ENCODE data around the gene COL15A1.

Gene COL15A1

DNA sequence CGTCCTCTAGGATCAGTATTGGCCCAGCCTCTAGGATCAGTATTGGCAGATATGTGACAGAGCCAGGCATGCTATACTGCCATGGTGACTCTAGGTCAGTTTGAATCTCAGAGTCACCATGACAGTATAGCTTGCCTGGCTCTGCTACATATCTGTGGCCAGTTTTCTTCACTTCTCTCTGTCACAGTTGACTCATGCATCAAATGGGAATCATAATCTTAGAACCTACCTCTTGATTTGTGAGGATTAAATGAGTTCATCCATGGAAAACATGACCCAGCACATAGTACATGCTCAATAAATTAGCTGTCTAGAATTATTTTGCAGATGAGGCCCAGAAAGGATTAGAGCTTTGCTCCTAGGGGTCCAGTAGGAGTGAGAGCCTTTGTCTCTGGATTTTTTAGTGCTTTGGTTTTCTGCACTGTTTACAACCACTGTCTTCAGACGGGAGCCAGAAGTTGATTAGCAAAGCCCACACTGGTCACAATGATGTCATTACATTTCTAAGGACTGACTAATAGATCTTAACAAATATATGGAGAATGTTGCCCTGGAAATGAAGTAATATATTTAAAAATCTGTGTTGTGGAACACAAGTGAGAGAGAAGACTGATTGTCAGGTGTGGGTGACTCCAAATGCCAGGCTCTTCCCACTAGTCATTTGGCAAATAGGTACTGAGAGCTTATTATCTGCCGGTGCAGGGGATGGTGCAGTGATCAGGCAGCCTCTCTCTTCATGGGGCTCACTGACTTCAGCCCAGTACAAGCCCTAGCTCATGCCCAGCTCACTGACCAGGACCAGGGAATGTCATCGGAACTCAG, 76.0 kb downstream of the COL15A1 start:
- Histone ChIP-seq H3K9ac (ENCODE audit: low read length) (no peak overlapping the region), H3K4me1 (ENCODE audit: low read length) (no peaks in the 10 kb centered on the region), H3K9me3 (replicated peaks; ENCODE audit: insufficient read depth, low read length) (no peaks in the 10 kb centered on the region), H3K27ac (ENCODE audit: low read length) (no peak overlapping the region), H3F3A (ENCODE audit: insufficient read depth, low read length) (no peaks in the 10 kb centered on the region), H3K4me3 (ENCODE audit: low read length) (no peak overlapping the region), H3K4me2 (ENCODE audit: low read depth, low read length) (no peak overlapping the region), H3K9me2 (replicated peaks; ENCODE audit: insufficient read depth, low read length) (no peaks in the 10 kb centered on the region), H4K20me1 (ENCODE audit: insufficient read depth, low read length) (no peaks in the 10 kb centered on the region), H3K79me2 (ENCODE audit: low read length) (no peaks in the 10 kb centered on the region), H2AFZ (ENCODE audit: low read length) (no peak overlapping the region), H3K36me3 (replicated peaks; ENCODE audit: insufficient read depth, low read length) (no peaks in the 10 kb centered on the region), H3K27me3 (replicated peaks; ENCODE audit: insufficient read depth, low read length) (no peaks in the 10 kb centered on the region)
- DNase-seq: no peak
- TF ChIP-seq EZH2phosphoT487 (IDR thresholded peaks at IDR 0.05; ENCODE audit: low read length): no peak
- TF ChIP-seq, protein P1, sequence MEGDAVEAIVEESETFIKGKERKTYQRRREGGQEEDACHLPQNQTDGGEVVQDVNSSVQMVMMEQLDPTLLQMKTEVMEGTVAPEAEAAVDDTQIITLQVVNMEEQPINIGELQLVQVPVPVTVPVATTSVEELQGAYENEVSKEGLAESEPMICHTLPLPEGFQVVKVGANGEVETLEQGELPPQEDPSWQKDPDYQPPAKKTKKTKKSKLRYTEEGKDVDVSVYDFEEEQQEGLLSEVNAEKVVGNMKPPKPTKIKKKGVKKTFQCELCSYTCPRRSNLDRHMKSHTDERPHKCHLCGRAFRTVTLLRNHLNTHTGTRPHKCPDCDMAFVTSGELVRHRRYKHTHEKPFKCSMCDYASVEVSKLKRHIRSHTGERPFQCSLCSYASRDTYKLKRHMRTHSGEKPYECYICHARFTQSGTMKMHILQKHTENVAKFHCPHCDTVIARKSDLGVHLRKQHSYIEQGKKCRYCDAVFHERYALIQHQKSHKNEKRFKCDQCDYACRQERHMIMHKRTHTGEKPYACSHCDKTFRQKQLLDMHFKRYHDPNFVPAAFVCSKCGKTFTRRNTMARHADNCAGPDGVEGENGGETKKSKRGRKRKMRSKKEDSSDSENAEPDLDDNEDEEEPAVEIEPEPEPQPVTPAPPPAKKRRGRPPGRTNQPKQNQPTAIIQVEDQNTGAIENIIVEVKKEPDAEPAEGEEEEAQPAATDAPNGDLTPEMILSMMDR (IDR thresholded peaks at IDR 0.05; ENCODE audit: low read length): no peak
- no peak for TF ChIP-seq EZH2 (optimal IDR thresholded peaks at IDR 0.05; ENCODE audit: low read depth, low read length)

DNA sequence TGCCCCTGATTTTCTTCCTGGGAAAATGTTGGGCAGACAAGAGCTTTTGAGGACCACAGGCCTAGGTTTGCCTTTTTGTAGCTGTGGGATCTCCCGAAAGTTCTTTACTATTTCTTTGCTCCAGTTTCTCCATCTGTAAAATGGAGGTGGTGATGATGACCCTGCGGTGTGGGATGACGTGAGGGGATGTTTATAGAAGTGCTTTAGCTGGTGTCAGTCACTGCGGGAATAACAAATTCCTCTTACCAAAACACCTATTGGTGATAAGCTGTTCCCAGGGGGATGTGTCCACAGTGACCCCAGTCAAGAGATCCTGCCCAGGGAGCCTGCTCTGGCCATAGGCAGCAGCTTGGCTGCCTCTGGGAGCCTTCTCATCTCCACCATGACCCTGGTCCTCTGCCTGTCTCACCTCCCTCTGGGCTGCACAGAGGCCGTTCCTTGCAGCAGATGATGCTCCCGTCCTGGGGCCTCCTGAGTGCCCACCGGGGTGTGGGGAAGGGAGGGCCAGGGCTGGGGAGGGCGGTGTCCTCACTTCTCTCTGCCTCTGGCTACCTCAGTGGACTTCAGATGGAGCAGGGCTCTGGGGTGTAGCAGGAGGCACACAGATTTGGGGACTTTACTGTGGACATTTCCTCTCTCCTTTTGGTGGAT, 77.2 kb downstream of the COL15A1 start:
- H4K20me1 ChIP-seq (ENCODE audit: insufficient read depth, low read length): no peaks in the 10 kb centered on the region
- no peaks in the 10 kb centered on the region for H3K4me1 ChIP-seq (ENCODE audit: low read length)
- no peaks in the 10 kb centered on the region for H3K27me3 ChIP-seq (replicated peaks; ENCODE audit: insufficient read depth, low read length)
- no peak overlapping the region for H3K9ac ChIP-seq (ENCODE audit: low read length)
- no peaks in the 10 kb centered on the region for H3K9me2 ChIP-seq (replicated peaks; ENCODE audit: insufficient read depth, low read length)
- H3K9me3 ChIP-seq (replicated peaks; ENCODE audit: insufficient read depth, low read length): no peaks in the 10 kb centered on the region
- H3K4me3 ChIP-seq (ENCODE audit: low read length): no peak overlapping the region
- no peak for DNase-seq
- no peaks in the 10 kb centered on the region for H3K36me3 ChIP-seq (replicated peaks; ENCODE audit: insufficient read depth, low read length)
- H3K79me2 ChIP-seq (ENCODE audit: low read length): no peaks in the 10 kb centered on the region
- H2AFZ ChIP-seq (ENCODE audit: low read length): no peak overlapping the region
- H3K27ac ChIP-seq (ENCODE audit: low read length): no peak overlapping the region
- TF ChIP-seq EZH2 (optimal IDR thresholded peaks at IDR 0.05; ENCODE audit: low read depth, low read length): no peak
- no peak overlapping the region for H3K4me2 ChIP-seq (ENCODE audit: low read depth, low read length)
- H3F3A ChIP-seq (ENCODE audit: insufficient read depth, low read length): no peaks in the 10 kb centered on the region

DNA sequence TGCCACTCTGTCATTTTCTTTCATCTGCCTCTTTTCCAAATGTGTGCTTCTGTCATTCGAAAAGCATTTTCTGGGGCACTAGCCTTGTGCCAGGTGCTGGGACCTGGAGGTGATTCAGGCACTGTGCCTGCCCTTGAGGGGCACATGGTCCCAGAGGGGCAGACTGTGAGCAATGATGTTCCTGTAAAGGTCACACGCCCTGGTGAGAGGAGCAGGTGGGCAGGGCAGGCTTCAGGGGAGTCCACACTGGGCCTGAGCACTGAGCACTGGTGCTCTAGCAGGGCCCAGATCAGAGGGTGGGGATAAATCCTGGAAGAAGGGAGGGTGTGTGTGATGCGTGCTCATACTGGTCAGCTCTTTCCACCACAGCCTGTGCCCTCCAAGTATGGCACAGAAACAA, 77.8 kb downstream of the COL15A1 start:
- Histone ChIP-seq H3K9ac (ENCODE audit: low read length) (no peak overlapping the region), H2AFZ (ENCODE audit: low read length) (no peak overlapping the region), H3K4me2 (ENCODE audit: low read depth, low read length) (no peak overlapping the region), H3K79me2 (ENCODE audit: low read length) (no peaks in the 10 kb centered on the region), H3K4me1 (ENCODE audit: low read length) (no peaks in the 10 kb centered on the region), H3K36me3 (replicated peaks; ENCODE audit: insufficient read depth, low read length) (no peaks in the 10 kb centered on the region), H3K9me2 (replicated peaks; ENCODE audit: insufficient read depth, low read length) (no peaks in the 10 kb centered on the region), H3K9me3 (replicated peaks; ENCODE audit: insufficient read depth, low read length) (no peaks in the 10 kb centered on the region), H3K27me3 (replicated peaks; ENCODE audit: insufficient read depth, low read length) (no peaks in the 10 kb centered on the region), H3K27ac (ENCODE audit: low read length) (no peak overlapping the region), H3F3A (ENCODE audit: insufficient read depth, low read length) (no peaks in the 10 kb centered on the region), H3K4me3 (ENCODE audit: low read length) (no peak overlapping the region), H4K20me1 (ENCODE audit: insufficient read depth, low read length) (no peaks in the 10 kb centered on the region)
- DNase-seq: no peak
- TF ChIP-seq EZH2 (optimal IDR thresholded peaks at IDR 0.05; ENCODE audit: low read depth, low read length) (no peak), EZH2phosphoT487 (IDR thresholded peaks at IDR 0.05; ENCODE audit: low read length) (no peak)
- TF ChIP-seq, protein P1 (IDR thresholded peaks at IDR 0.05; ENCODE audit: low read length): no peak

DNA sequence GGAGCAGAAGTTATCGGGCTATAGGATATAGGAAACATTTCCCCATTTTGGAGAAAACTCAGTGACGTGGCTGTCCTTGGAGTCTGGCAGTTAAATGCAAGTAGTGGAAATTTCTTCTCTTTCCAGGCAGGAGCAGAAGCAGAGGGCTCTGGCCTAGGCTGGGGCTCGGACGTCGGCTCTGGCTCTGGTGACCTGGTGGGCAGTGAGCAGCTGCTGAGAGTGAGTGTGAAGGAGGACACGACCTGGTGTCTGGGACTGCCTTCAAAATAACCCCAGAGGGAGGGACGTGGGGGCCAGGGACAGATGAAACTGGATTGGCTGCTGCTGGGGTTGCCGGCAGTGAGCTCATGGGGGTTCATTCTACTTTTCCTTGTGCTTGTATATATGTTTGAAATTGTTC, 79.5 kb downstream of the COL15A1 start:
- Histone ChIP-seq H3K4me2 (ENCODE audit: low read depth, low read length) (no peak overlapping the region), H3K79me2 (ENCODE audit: low read length) (no peaks in the 10 kb centered on the region), H3K9ac (ENCODE audit: low read length) (no peak overlapping the region), H4K20me1 (ENCODE audit: insufficient read depth, low read length) (no peaks in the 10 kb centered on the region), H3K36me3 (replicated peaks; ENCODE audit: insufficient read depth, low read length) (no peaks in the 10 kb centered on the region), H3K9me3 (replicated peaks; ENCODE audit: insufficient read depth, low read length) (no peaks in the 10 kb centered on the region), H3K4me3 (ENCODE audit: low read length) (no peak overlapping the region), H3F3A (ENCODE audit: insufficient read depth, low read length) (no peaks in the 10 kb centered on the region), H3K4me1 (ENCODE audit: low read length) (no peaks in the 10 kb centered on the region), H2AFZ (ENCODE audit: low read length) (no peak overlapping the region), H3K9me2 (replicated peaks; ENCODE audit: insufficient read depth, low read length) (no peaks in the 10 kb centered on the region), H3K27ac (ENCODE audit: low read length) (no peak overlapping the region), H3K27me3 (replicated peaks; ENCODE audit: insufficient read depth, low read length) (no peaks in the 10 kb centered on the region)
- DNase-seq: no peak
- TF ChIP-seq, protein P1 (IDR thresholded peaks at IDR 0.05; ENCODE audit: low read length): no peak
- TF ChIP-seq EZH2phosphoT487 (IDR thresholded peaks at IDR 0.05; ENCODE audit: low read length) (no peak), EZH2 (optimal IDR thresholded peaks at IDR 0.05; ENCODE audit: low read depth, low read length) (no peak)
